Liver (tissue), 9 donors: ENCODE results near the gene MYCL. TPM values are rescaled to one million over a fixed set of nuclear protein-coding genes. Genes with fewer than 3 reads are reported as not detected.

Experiments
- DNase-seq: peaks from one replicate; pipeline ENCODE4 v3.0.0-alpha.2; 2017; ENCODE audit warnings: low spot score
- H3K27ac ChIP-seq, 2 donors: one replicate each; pipeline ENCODE4 v1.7.0; 2013; ENCODE audit warnings: inconsistent platforms in 2 of 2, low read length in 2 of 2, control low read depth in 1 of 2, low read depth in 1 of 2, mild to moderate bottlenecking in 1 of 2
- H3K27me3 ChIP-seq, 4 donors: one replicate each; pipeline versions ENCODE4 v1.6.1 to v1.7.0; 2013; ENCODE audit warnings: low read length in 3 of 4, inconsistent platforms in 1 of 4, mild to moderate bottlenecking in 1 of 4, moderate library complexity in 1 of 4; ENCODE audit not compliant: control insufficient read depth in 4 of 4, insufficient read depth in 4 of 4
- H3K36me3 ChIP-seq, 4 donors: one replicate each; pipeline versions ENCODE4 v1.6.1 to v1.7.0; 2013; ENCODE audit warnings: low read length in 3 of 4, mild to moderate bottlenecking in 3 of 4, low read depth in 1 of 4, moderate library complexity in 1 of 4; ENCODE audit not compliant: control insufficient read depth in 4 of 4, insufficient read depth in 3 of 4
- H3K4me1 ChIP-seq, 4 donors: one replicate each; pipeline versions ENCODE4 v1.6.1 to v1.7.0; 2013; ENCODE audit warnings: low read length in 3 of 4, mild to moderate bottlenecking in 3 of 4, moderate library complexity in 1 of 4; ENCODE audit not compliant: control insufficient read depth in 4 of 4, insufficient read depth in 4 of 4
- H3K4me3 ChIP-seq, 3 donors: one replicate each; pipeline versions ENCODE4 v1.6.1 to v1.7.0; 2013; ENCODE audit warnings: low read length in 3 of 3, control low read depth in 1 of 3, low read depth in 1 of 3, mild to moderate bottlenecking in 1 of 3
- H3K9ac ChIP-seq, 2 donors: one replicate each; pipeline ENCODE4 v1.7.0; 2013; ENCODE audit warnings: low read length in 2 of 2, mild to moderate bottlenecking in 2 of 2, moderate library complexity in 2 of 2, control low read depth in 1 of 2, low read depth in 1 of 2
- H3K9me3 ChIP-seq, 4 donors: one replicate each; pipeline versions ENCODE4 v1.6.1 to v1.7.0; 2013; ENCODE audit warnings: low read length in 3 of 4; ENCODE audit not compliant: control insufficient read depth in 4 of 4
- EGR1 ChIP-seq, 2 donors: IDR thresholded peaks; 2 replicates each; pipeline ENCODE4 v1.6.1; 2016 to 2018; ENCODE audit warnings: antibody characterized with exemption in 2 of 2, low read depth in 2 of 2
- FOXA1 ChIP-seq: IDR thresholded peaks from 2 replicates; pipeline ENCODE4 v1.6.1; 2016; ENCODE audit warnings: antibody characterized with exemption
- FOXA2 ChIP-seq: IDR thresholded peaks from 2 replicates; pipeline ENCODE4 v1.6.1; 2016; ENCODE audit warnings: antibody characterized with exemption
- HNF4A ChIP-seq, 2 donors: conservative IDR thresholded peaks; 2 replicates each; pipeline ENCODE4 v1.6.1; 2016; ENCODE audit warnings: antibody characterized with exemption in 2 of 2, mild to moderate bottlenecking in 2 of 2
- HNF4G ChIP-seq: IDR thresholded peaks from 2 replicates; pipeline ENCODE4 v1.6.1; 2016; ENCODE audit warnings: antibody characterized with exemption
- JUND ChIP-seq, 2 donors: IDR thresholded peaks; 2 replicates each; pipeline ENCODE4 v1.6.1; 2016; ENCODE audit warnings: antibody characterized with exemption in 2 of 2
- NR2F2 ChIP-seq: IDR thresholded peaks from 2 replicates; pipeline ENCODE4 v1.6.1; 2016; ENCODE audit warnings: antibody characterized with exemption
- RAD21 ChIP-seq, 2 donors: IDR thresholded peaks; 2 replicates each; pipeline ENCODE4 v1.6.1; 2016; ENCODE audit warnings: antibody characterized with exemption in 2 of 2, mild to moderate bottlenecking in 2 of 2
- RXRA ChIP-seq, 2 donors: IDR thresholded peaks; 2 replicates each; pipeline ENCODE4 v1.6.1; 2017 to 2018; ENCODE audit warnings: antibody characterized with exemption in 2 of 2, mild to moderate bottlenecking in 1 of 2
- SP1 ChIP-seq: IDR thresholded peaks from 2 replicates; pipeline ENCODE4 v1.6.1; 2018; ENCODE audit warnings: antibody characterized with exemption, mild to moderate bottlenecking
- TAF1 ChIP-seq: conservative IDR thresholded peaks from 2 replicates; pipeline ENCODE4 v1.6.1; 2016; ENCODE audit warnings: antibody characterized with exemption, mild to moderate bottlenecking
- YY1 ChIP-seq: IDR thresholded peaks from 2 replicates; pipeline ENCODE4 v1.6.1; 2016; ENCODE audit warnings: antibody characterized with exemption, mild to moderate bottlenecking
- WGBS: extraction: QIAGEN DNeasy Blood & Tissue Kit; methylation state at CpG from one replicate; pipeline ENCODE4 v1.1.7; 2013; 5-methylcytosine and 5-hydroxymethylcytosine counted together
- polyA plus RNA-seq, 2 donors: library from polyadenylated mRNA; stranded (reverse) in 1 of 2; unstranded in 1 of 2; fragments of 200-250 nt in 1 of 2; fragments of >200 nt in 1 of 2; fragmentation: Nextera tagmentation in 1 of 2; extraction: Ambion mirVana in 1 of 2; gene quantifications; one replicate each; pipeline versions ENCODE4 v1.2.1 to v1.2.3, GENCODE V29; 2013 to 2015
- total RNA-seq, 2 donors: library from RNA; depleted of rRNA; stranded (reverse); fragments of >200 nt; gene quantifications; one replicate each; pipeline ENCODE4 v1.2.3, GENCODE V29; 2014
- TF ChIP-seq, protein P1 (sequence below): IDR thresholded peaks from 2 replicates; pipeline ENCODE4 v1.6.1; 2016; ENCODE audit warnings: antibody characterized with exemption
- TF ChIP-seq, protein P2 (sequence below): IDR thresholded peaks from 2 replicates; pipeline ENCODE4 v1.6.1; 2016; ENCODE audit warnings: antibody characterized with exemption
- TF ChIP-seq, protein P3 (sequence below): IDR thresholded peaks from 2 replicates; pipeline ENCODE4 v1.6.1; 2016; ENCODE audit warnings: antibody characterized with exemption, mild to moderate bottlenecking
- TF ChIP-seq, protein P4 (sequence below): fragments of 150-350 bp; IDR thresholded peaks from 2 replicates; pipeline ENCODE4 v1.5.1; 2017; ENCODE audit warnings: improper control_type of control experiment, low read depth, low read length; ENCODE audit not compliant: missing input control
- TF ChIP-seq, protein P5 (sequence below): IDR thresholded peaks from 2 replicates; pipeline ENCODE4 v1.6.1; 2016; ENCODE audit warnings: antibody characterized with exemption
- donor health status: healthy.
- donor health status: healthy.
- donor health status: healthy.
- donor health status: healthy.
- donor health status: healthy.

Gene MYCL
- total and polyA plus RNA-seq, 4 donors: 1.8 to 6.6 (median 2.5) TPM

DNA sequence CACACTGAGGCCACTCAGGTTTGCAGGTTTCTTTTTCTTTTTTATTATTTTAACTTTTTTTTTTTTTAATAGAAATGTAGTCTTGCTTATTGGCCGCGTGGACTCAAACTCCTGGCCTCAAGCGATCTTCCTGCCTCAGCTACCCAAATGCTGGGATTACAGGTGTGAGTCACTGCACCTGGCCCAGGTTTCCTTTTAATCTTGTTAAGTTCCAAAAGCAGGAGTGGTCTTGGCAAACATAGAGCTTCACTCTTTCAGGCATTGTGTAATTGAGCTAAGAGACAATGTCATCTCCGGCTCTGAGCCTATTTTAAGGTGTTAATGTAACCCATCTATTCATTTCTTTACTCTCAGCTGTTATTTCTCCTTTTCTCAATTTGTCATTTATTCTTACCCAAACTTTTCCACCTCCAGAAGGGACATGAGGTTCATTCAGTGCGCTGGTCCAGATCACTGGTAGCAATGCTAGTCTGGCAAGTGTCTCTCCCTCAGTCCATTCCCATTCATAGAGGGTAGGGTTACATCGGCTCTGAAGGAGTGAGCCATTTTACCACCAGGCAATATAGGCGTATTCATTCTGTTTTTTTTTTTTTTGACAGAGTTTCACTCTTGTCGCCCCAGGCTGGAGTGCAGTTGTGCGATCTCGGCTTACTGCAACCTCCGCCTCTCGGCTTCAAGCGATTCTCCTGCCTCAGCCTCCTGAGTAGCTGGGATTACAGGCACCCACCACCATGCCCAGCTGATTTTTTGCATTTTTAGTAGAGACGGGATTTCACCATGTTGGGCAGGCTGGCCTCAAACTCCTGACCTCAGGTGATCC lies 42.0 kb upstream of the MYCL start (continued):
- TF ChIP-seq HNF4A (conservative IDR thresholded peaks at IDR 0.05) (no peak), YY1 (no peak)

DNA sequence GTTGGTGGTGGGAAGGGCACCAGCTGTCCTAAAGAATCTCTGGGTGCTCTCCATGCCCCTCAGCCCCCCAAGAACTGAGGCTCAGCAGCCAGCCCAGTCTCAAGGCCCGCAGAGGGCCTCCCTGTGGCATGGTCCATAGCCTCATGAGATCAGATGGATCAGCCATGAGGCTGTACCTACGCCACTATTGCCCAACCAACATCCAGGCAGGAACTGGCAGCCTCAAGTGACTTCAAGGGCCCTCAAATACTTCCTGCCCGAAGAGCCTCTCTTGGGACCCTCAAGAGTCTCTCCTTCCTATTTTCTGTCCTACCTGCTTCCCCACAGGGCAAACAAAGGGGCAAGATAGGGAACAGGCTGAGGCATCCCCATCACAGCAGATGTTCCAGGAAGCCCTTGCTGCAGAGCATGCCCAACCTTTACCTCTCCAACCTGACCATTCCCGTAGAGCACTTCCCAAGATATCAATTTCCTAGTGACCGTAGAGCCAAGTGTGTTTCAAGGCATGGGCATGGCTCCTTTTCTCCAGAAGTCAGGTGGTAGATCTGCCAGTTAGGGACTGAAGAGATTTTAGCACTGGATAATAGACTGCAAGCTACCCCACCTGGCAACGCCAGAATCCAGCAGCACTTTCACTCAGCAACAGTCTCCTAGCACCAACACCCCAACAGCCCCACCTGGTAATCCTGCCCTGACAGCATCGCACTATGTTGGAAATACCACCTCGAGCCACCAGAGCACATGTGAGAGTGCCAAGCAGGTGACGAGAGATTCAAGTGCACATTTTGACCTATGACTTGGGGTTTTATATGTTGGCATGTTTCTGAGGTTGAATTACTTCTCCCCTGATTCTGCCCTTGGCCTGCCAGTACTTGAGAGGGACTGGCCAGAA lies 39.5 kb upstream of the MYCL start:
- Histone ChIP-seq H3K27ac (no peak overlapping the region), H3K4me1 (peaks cover 8 to 13% (median 11%) of the 10 kb centered on the region in 4 donors), H3K9me3 (no peaks in the 10 kb centered on the region), H3K36me3 (no peaks in the 10 kb centered on the region), H3K9ac (no peak overlapping the region), H3K27me3 (no peaks in the 10 kb centered on the region), H3K4me3 (no peak overlapping the region)
- WGBS: 93% methylated on average over 9 of the region's 9 CpGs
- no peak for DNase-seq
- no peak for TF ChIP-seq SP1
- no peak for TF ChIP-seq NR2F2
- no peak for TF ChIP-seq HNF4G
- TF ChIP-seq, protein P1, sequence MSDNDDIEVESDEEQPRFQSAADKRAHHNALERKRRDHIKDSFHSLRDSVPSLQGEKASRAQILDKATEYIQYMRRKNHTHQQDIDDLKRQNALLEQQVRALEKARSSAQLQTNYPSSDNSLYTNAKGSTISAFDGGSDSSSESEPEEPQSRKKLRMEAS: no peak
- no peak for TF ChIP-seq JUND (IDR thresholded peaks at IDR 0.05)
- TF ChIP-seq RXRA (IDR thresholded peaks at IDR 0.05): no peak
- TF ChIP-seq, protein P2, sequence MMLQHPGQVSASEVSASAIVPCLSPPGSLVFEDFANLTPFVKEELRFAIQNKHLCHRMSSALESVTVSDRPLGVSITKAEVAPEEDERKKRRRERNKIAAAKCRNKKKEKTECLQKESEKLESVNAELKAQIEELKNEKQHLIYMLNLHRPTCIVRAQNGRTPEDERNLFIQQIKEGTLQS: no peak
- TF ChIP-seq TAF1: no peak
- no peak for TF ChIP-seq YY1
- no peak for TF ChIP-seq FOXA1
- TF ChIP-seq RAD21 (IDR thresholded peaks at IDR 0.05): no peak
- TF ChIP-seq HNF4A (conservative IDR thresholded peaks at IDR 0.05): no peak
- TF ChIP-seq, protein P3, sequence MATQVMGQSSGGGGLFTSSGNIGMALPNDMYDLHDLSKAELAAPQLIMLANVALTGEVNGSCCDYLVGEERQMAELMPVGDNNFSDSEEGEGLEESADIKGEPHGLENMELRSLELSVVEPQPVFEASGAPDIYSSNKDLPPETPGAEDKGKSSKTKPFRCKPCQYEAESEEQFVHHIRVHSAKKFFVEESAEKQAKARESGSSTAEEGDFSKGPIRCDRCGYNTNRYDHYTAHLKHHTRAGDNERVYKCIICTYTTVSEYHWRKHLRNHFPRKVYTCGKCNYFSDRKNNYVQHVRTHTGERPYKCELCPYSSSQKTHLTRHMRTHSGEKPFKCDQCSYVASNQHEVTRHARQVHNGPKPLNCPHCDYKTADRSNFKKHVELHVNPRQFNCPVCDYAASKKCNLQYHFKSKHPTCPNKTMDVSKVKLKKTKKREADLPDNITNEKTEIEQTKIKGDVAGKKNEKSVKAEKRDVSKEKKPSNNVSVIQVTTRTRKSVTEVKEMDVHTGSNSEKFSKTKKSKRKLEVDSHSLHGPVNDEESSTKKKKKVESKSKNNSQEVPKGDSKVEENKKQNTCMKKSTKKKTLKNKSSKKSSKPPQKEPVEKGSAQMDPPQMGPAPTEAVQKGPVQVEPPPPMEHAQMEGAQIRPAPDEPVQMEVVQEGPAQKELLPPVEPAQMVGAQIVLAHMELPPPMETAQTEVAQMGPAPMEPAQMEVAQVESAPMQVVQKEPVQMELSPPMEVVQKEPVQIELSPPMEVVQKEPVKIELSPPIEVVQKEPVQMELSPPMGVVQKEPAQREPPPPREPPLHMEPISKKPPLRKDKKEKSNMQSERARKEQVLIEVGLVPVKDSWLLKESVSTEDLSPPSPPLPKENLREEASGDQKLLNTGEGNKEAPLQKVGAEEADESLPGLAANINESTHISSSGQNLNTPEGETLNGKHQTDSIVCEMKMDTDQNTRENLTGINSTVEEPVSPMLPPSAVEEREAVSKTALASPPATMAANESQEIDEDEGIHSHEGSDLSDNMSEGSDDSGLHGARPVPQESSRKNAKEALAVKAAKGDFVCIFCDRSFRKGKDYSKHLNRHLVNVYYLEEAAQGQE: no peak
- TF ChIP-seq, protein P4, sequence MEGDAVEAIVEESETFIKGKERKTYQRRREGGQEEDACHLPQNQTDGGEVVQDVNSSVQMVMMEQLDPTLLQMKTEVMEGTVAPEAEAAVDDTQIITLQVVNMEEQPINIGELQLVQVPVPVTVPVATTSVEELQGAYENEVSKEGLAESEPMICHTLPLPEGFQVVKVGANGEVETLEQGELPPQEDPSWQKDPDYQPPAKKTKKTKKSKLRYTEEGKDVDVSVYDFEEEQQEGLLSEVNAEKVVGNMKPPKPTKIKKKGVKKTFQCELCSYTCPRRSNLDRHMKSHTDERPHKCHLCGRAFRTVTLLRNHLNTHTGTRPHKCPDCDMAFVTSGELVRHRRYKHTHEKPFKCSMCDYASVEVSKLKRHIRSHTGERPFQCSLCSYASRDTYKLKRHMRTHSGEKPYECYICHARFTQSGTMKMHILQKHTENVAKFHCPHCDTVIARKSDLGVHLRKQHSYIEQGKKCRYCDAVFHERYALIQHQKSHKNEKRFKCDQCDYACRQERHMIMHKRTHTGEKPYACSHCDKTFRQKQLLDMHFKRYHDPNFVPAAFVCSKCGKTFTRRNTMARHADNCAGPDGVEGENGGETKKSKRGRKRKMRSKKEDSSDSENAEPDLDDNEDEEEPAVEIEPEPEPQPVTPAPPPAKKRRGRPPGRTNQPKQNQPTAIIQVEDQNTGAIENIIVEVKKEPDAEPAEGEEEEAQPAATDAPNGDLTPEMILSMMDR: no peak
- TF ChIP-seq, protein P5, sequence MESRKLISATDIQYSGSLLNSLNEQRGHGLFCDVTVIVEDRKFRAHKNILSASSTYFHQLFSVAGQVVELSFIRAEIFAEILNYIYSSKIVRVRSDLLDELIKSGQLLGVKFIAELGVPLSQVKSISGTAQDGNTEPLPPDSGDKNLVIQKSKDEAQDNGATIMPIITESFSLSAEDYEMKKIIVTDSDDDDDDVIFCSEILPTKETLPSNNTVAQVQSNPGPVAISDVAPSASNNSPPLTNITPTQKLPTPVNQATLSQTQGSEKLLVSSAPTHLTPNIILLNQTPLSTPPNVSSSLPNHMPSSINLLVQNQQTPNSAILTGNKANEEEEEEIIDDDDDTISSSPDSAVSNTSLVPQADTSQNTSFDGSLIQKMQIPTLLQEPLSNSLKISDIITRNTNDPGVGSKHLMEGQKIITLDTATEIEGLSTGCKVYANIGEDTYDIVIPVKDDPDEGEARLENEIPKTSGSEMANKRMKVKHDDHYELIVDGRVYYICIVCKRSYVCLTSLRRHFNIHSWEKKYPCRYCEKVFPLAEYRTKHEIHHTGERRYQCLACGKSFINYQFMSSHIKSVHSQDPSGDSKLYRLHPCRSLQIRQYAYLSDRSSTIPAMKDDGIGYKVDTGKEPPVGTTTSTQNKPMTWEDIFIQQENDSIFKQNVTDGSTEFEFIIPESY: no peak
- TF ChIP-seq EGR1 (IDR thresholded peaks at IDR 0.05; ENCODE audit: low read depth in 2 of 2): no peak
- no peak for TF ChIP-seq FOXA2
